PFSK-1 (cell line): ENCODE results near the gene PHOSPHO2.

Experiments used
- POLR2AphosphoS5 ChIP-seq: IDR thresholded peaks from 2 replicates; pipeline ENCODE4 v1.6.1; 2012; ENCODE audit warnings: low read depth, mild to moderate bottlenecking, control low read depth, low read length, moderate library complexity
- REST ChIP-seq, 2 experiments: IDR thresholded peaks; 2 replicates each; pipeline versions ENCODE4 v1.6.1 to v1.8.0; 2011 to 2012; ENCODE audit warnings: low read depth in 2 of 2, low read length in 2 of 2, control low read depth in 1 of 2, inconsistent platforms in 1 of 2, mild to moderate bottlenecking in 1 of 2, moderate library complexity in 1 of 2; ENCODE audit not compliant: insufficient read depth in 1 of 2
- SIN3A ChIP-seq: IDR thresholded peaks from 2 replicates; pipeline ENCODE4 v1.6.1; 2012; ENCODE audit warnings: mild to moderate bottlenecking, low read length, moderate library complexity, borderline replicate concordance; ENCODE audit not compliant: insufficient read depth
- TAF1 ChIP-seq: IDR thresholded peaks from 2 replicates; pipeline ENCODE4 v1.6.1; 2012; ENCODE audit warnings: low read length, control low read depth, borderline replicate concordance; ENCODE audit not compliant: insufficient read depth

- TF ChIP-seq REST (IDR thresholded peaks at IDR 0.05; ENCODE audit: insufficient read depth in 1 of 2, low read depth in 2 of 2, low read length in 2 of 2): no peak
- TF ChIP-seq TAF1: no peak
- no peak for TF ChIP-seq SIN3A
- no peak for TF ChIP-seq POLR2AphosphoS5
These were observed 909 bp upstream of the PHOSPHO2 start for GRCh38 chr2:169693360-169693759.
